HepG2 (cell line): ENCODE results near the gene PKP4.

ENCODE experiments used
- BORCS8-MEF2B ChIP-seq: sonication (generic); formaldehyde crosslinking; IDR thresholded peaks from 2 replicates; pipeline ENCODE4 v1.8.0; 2022; ENCODE audit warnings: mild to moderate bottlenecking, missing genetic modification reagents
- ZNF589 ChIP-seq: sonication (generic); formaldehyde crosslinking; conservative IDR thresholded peaks from 2 replicates; pipeline ENCODE4 v1.8.0; 2022; ENCODE audit warnings: mild to moderate bottlenecking, moderate library complexity, missing genetic modification reagents
- TF ChIP-seq, protein P1 (sequence below): sonication (generic); formaldehyde crosslinking; IDR thresholded peaks from 2 replicates; pipeline ENCODE4 v1.4.0; 2020; ENCODE audit warnings: missing genetic modification reagents
- TF ChIP-seq, protein P2 (sequence below): IDR thresholded peaks from 2 replicates; pipeline ENCODE4 v1.6.1; 2016; ENCODE audit warnings: low read depth

DNA sequence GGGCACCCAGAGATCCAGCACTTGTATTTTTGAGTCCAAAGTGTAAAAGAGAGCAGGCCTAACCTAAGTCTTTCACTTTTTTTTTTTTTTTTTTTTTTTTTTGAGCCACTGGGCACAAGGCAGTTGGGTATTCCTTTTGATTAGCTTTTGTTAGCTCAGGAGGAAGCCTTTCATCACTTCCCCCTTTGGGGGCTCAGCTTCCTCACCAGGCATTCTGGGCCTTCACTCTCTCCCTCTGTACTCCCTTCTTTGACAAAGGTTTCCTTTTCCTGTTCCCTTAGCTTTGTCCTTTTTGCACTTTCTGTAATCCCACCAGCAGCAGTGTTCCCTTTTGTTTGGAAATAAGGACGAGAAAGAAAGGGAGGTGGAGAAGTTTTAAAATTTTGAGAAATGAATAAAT lies 88.2 kb downstream of the PKP4 start:
- TF ChIP-seq, protein P1, sequence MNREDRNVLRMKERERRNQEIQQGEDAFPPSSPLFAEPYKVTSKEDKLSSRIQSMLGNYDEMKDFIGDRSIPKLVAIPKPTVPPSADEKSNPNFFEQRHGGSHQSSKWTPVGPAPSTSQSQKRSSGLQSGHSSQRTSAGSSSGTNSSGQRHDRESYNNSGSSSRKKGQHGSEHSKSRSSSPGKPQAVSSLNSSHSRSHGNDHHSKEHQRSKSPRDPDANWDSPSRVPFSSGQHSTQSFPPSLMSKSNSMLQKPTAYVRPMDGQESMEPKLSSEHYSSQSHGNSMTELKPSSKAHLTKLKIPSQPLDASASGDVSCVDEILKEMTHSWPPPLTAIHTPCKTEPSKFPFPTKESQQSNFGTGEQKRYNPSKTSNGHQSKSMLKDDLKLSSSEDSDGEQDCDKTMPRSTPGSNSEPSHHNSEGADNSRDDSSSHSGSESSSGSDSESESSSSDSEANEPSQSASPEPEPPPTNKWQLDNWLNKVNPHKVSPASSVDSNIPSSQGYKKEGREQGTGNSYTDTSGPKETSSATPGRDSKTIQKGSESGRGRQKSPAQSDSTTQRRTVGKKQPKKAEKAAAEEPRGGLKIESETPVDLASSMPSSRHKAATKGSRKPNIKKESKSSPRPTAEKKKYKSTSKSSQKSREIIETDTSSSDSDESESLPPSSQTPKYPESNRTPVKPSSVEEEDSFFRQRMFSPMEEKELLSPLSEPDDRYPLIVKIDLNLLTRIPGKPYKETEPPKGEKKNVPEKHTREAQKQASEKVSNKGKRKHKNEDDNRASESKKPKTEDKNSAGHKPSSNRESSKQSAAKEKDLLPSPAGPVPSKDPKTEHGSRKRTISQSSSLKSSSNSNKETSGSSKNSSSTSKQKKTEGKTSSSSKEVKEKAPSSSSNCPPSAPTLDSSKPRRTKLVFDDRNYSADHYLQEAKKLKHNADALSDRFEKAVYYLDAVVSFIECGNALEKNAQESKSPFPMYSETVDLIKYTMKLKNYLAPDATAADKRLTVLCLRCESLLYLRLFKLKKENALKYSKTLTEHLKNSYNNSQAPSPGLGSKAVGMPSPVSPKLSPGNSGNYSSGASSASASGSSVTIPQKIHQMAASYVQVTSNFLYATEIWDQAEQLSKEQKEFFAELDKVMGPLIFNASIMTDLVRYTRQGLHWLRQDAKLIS (CRISPR knock-in tag): no peak
- TF ChIP-seq, protein P2, sequence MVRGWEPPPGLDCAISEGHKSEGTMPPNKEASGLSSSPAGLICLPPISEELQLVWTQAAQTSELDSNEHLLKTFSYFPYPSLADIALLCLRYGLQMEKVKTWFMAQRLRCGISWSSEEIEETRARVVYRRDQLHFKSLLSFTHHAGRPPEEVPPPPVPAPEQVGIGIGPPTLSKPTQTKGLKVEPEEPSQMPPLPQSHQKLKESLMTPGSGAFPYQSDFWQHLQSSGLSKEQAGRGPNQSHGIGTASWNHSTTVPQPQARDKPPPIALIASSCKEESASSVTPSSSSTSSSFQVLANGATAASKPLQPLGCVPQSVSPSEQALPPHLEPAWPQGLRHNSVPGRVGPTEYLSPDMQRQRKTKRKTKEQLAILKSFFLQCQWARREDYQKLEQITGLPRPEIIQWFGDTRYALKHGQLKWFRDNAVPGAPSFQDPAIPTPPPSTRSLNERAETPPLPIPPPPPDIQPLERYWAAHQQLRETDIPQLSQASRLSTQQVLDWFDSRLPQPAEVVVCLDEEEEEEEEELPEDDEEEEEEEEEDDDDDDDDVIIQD: no peak
- TF ChIP-seq BORCS8-MEF2B (CRISPR knock-in tag): no peak
- TF ChIP-seq ZNF589: no peak
